Measurements from ENCODE around the gene LRRC8B.

DNA sequence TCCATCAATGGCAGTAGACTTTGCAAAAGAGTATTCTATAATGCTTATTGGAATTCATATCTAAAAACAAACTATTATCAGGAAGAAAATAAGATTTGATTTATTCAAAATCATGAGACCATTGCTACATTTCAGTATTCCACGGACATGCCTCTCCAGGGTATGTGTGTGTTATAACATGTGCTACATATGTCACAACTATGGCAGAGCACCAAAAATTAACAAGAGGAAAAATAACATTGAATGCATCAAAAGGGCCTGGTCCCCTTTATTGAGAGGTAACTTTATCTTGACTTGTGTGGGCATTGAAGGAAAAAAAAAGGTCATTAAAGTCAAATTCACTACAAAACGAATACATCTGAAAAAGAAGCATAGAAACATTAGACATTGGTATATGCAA, 22.6 kb upstream of the LRRC8B start:
- TF ChIP-seq ZNF3 (CRISPR knock-in tag; IDR thresholded peaks at IDR 0.05) (no peak), ATF1 (CRISPR knock-in tag; IDR thresholded peaks at IDR 0.05) (no peak), ATF1 (tag; IDR thresholded peaks at IDR 0.05) (no peak)
- TF ChIP-seq, protein P1, sequence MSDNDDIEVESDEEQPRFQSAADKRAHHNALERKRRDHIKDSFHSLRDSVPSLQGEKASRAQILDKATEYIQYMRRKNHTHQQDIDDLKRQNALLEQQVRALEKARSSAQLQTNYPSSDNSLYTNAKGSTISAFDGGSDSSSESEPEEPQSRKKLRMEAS (CRISPR knock-in tag; IDR thresholded peaks at IDR 0.05): no peak
- TF ChIP-seq, protein P2, sequence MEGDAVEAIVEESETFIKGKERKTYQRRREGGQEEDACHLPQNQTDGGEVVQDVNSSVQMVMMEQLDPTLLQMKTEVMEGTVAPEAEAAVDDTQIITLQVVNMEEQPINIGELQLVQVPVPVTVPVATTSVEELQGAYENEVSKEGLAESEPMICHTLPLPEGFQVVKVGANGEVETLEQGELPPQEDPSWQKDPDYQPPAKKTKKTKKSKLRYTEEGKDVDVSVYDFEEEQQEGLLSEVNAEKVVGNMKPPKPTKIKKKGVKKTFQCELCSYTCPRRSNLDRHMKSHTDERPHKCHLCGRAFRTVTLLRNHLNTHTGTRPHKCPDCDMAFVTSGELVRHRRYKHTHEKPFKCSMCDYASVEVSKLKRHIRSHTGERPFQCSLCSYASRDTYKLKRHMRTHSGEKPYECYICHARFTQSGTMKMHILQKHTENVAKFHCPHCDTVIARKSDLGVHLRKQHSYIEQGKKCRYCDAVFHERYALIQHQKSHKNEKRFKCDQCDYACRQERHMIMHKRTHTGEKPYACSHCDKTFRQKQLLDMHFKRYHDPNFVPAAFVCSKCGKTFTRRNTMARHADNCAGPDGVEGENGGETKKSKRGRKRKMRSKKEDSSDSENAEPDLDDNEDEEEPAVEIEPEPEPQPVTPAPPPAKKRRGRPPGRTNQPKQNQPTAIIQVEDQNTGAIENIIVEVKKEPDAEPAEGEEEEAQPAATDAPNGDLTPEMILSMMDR (IDR thresholded peaks at IDR 0.05 in 2 of 3, conservative IDR thresholded peaks at IDR 0.05 in 1 of 3; ENCODE audit: insufficient read depth in 2 of 3, low read depth in 1 of 3, low read length in 3 of 3): no peak
